ENCODE measurements around the gene YEATS2.

Gene YEATS2

GRCh38 chr3:183697610-183698317, at the start of gene YEATS2:
Gene YEATS2 (plus strand): TSS chr3:183697797. CDS start chr3:183715163, 17,366 bp downstream.
- TF ChIP-seq CTCF (IDR thresholded peaks at IDR 0.05) = no peak

GRCh38 chr3:183650554-183650953, 47.0 kb upstream of the YEATS2 start:
- TF ChIP-seq CTCF (IDR thresholded peaks at IDR 0.05) = no peak

GRCh38 chr3:183653209-183654064, 44.2 kb upstream of the YEATS2 start:
- TF ChIP-seq CTCF (IDR thresholded peaks at IDR 0.05) = no peak

- TF ChIP-seq CTCF (IDR thresholded peaks at IDR 0.05) = no peak
Measured at GRCh38 chr3:183654727-183655126, 42.9 kb upstream of the YEATS2 start.

GRCh38 chr3:183662099-183662498, 35.5 kb upstream of the YEATS2 start:
- TF ChIP-seq CTCF (IDR thresholded peaks at IDR 0.05) = no peak

GRCh38 chr3:183664913-183665381, 32.6 kb upstream of the YEATS2 start:
- TF ChIP-seq CTCF (IDR thresholded peaks at IDR 0.05) = no peak

- TF ChIP-seq CTCF (IDR thresholded peaks at IDR 0.05) = no peak
Measured at GRCh38 chr3:183680061-183680460, 17.5 kb upstream of the YEATS2 start.

Data from LNCAP (cell line).